Mononuclear cell (primary cell): ENCODE measurements around the gene CTAG1A. TPM values are rescaled to one million over a fixed set of nuclear protein-coding genes. Genes with fewer than 3 reads are reported as not detected.
"Not testable (repeated sequence)": the region's sequence is repeated elsewhere in the genome, so short reads cannot be mapped to it uniquely, and the experiment has no call there.

Experiments
- H3K27me3 ChIP-seq: 2 replicates; pipeline ENCODE4 v1.6.0; 2011; ENCODE audit warnings: low read length, control low read depth; ENCODE audit not compliant: insufficient read depth
- H3K4me1 ChIP-seq: 2 replicates; pipeline ENCODE4 v1.5.1; 2011; ENCODE audit warnings: mild to moderate bottlenecking, low read length, control low read depth; ENCODE audit not compliant: insufficient read depth
- H3K4me3 ChIP-seq: 2 replicates; pipeline ENCODE4 v1.5.1; 2011; ENCODE audit warnings: mild to moderate bottlenecking, low read length, moderate library complexity
- H3K9me3 ChIP-seq: 2 replicates; pipeline ENCODE4 v1.5.1; 2011; ENCODE audit warnings: low read depth, mild to moderate bottlenecking, control low read depth, low read length
- total RNA-seq: library from RNA; depleted of rRNA; stranded (reverse); fragments of >200 nt; gene quantifications from one replicate; pipeline ENCODE4 v1.2.3, GENCODE V29; 2012

The CTAG1A gene
- total RNA-seq = not detected

- H3K9me3 ChIP-seq, H3K27me3 ChIP-seq, H3K4me1 ChIP-seq, H3K4me3 ChIP-seq: not testable (repeated sequence)
These were observed at the start of gene CTAG1A for GRCh38 chrX:154584585-154585183. CTAG1A (plus strand) TSS chrX:154585133; CDS start chrX:154585207, 74 bp downstream.

GRCh38 chrX:154535892-154536291 lies 49.0 kb upstream of the CTAG1A start:
- peaks cover 12% of the 10 kb centered on the region for H3K4me1 ChIP-seq
- H3K9me3 ChIP-seq = no peaks in the 10 kb centered on the region
- no peak overlapping the region for H3K4me3 ChIP-seq
- H3K27me3 ChIP-seq = no peaks in the 10 kb centered on the region

DNA sequence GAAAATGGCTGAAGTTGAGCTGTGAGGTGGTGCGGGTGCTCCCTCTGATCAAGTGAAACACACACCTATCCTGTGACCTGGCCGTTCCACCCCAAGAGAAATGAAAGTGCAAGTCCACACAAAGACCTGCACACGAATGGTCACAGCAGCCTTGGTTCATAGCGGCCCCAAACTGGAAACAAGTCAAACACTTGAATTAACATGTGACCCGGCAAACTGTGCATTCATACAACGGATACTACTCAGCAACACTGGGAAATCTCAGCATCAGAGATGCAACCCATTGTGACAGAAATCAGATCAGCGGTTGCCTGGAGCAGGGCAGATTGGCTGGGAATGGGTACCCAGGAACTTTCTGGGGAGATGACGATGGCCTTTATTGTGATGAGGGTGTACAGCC lies 45.9 kb upstream of the CTAG1A start:
- no peaks in the 10 kb centered on the region for H3K27me3 ChIP-seq
- H3K4me3 ChIP-seq = no peak overlapping the region
- no peaks in the 10 kb centered on the region for H3K9me3 ChIP-seq
- peaks cover 44% of the 10 kb centered on the region for H3K4me1 ChIP-seq

DNA sequence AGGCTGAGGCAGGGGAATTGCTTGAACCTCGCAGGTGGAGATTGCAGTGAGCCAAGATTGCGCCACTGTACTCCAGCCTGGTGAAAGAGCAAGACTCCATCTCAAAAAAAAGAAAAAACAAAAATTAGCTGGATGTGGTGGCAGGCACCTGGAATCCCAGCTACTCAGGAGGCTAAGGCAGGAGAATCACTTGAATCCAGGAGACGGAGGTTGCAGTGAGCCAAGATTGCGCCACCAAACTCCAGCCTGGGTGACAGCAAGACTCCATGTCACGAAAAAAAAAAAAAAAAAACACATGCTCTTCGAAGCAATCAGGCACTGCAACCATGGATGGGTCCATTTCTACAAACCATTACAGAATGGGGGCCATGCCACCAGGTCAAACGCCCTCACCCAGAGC lies 44.6 kb upstream of the CTAG1A start:
- not testable (repeated sequence) for H3K9me3 ChIP-seq, H3K27me3 ChIP-seq, H3K4me3 ChIP-seq
- peaks cover 52% of the 10 kb centered on the region for H3K4me1 ChIP-seq

DNA sequence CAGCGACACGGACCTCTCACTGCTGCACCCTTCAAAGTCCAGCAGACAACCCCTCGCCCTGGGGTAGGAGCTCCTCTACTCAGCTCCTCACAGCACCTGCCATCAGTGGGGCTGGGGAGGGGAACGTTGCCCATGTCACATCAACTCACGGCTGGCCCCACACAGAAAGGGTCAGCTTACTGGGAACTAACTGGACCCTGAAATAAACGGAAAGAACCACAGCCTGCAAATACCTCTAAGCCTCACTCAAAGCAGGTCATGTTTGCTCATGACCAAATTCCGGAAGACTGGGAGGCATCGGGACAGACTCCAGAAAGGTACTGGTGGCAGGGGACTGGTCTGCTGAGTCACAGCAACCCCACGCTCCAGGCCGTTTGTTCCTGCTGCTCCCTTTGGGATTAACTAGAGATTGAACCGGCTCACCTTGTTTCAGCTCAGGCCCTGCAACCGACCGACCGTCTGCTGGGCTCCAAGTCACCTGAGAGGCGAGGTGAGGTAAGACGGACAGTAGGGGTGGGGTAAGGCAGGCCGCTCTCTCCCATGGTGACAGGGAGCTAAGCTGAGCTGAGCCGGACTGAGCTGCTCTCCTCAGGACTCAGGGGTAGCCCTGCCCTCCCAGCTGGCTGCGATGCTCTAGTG lies 43.9 kb upstream of the CTAG1A start:
- Histone ChIP-seq H3K4me3 (no peak overlapping the region), H3K4me1 (peaks cover 58% of the 10 kb centered on the region), H3K9me3 (no peaks in the 10 kb centered on the region), H3K27me3 (no peaks in the 10 kb centered on the region)

DNA sequence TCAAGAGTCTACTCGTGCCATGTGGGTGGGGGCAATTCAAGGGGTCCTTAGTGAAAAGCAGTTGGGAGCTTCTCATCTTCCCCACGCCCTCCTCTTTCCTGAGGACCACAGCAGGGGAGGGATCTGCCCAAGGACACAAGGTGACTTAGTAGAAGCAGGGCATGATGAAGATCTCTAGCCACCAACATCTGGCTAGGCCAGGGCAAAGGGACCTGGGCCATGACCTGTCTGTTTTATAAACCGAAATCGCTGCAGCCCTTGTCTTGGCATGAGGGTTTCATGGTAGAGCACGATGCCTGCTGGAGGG lies 43.4 kb upstream of the CTAG1A start:
- Histone ChIP-seq H3K9me3 (no peaks in the 10 kb centered on the region), H3K27me3 (no peaks in the 10 kb centered on the region), H3K4me3 (no peak overlapping the region), H3K4me1 (peaks cover 62% of the 10 kb centered on the region)

DNA sequence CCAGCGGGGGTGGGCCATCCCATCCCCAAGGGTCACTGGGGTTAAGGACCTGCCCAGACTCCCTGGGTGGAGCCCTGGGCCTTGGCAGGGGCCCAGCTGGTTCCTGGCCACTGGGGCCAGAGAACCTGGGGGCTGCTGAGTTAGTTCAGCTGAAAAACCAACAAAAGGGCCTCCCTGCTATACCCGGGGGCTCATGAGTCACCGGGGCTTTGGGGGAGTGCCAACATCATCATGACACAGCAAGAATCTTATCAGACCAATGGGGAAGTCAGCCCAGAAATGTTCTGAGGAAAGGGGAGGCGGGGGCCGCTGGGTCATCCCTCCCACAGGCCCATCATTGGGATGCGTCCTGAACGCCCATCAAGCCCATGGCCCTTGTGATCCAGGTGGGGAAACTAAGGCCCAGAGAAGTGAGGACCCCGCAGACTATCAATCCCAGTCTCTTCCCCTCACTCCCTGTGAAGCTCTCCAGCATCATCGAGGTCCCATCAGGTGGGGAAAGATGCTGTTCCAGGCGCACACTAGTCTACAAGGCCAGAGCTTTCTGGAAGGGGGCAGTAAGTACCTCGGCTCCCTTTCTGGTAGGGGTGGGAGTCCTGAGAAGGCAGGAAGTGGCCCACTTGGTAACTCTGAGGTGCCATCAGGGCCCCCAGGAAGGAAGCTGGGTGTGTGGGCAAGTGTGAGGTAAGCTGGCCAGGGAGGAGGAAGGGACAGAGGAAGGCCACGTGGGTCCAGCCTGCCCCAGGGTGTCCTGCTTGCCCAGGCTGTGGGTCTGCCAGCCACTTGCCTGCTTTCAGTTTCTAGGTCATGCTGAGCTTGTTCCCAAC lies 42.8 kb upstream of the CTAG1A start:
- H3K4me1 ChIP-seq = peaks cover 62% of the 10 kb centered on the region
- H3K4me3 ChIP-seq = peak overlapping the region; percentile 7
- H3K27me3 ChIP-seq = no peaks in the 10 kb centered on the region
- H3K9me3 ChIP-seq = no peaks in the 10 kb centered on the region

DNA sequence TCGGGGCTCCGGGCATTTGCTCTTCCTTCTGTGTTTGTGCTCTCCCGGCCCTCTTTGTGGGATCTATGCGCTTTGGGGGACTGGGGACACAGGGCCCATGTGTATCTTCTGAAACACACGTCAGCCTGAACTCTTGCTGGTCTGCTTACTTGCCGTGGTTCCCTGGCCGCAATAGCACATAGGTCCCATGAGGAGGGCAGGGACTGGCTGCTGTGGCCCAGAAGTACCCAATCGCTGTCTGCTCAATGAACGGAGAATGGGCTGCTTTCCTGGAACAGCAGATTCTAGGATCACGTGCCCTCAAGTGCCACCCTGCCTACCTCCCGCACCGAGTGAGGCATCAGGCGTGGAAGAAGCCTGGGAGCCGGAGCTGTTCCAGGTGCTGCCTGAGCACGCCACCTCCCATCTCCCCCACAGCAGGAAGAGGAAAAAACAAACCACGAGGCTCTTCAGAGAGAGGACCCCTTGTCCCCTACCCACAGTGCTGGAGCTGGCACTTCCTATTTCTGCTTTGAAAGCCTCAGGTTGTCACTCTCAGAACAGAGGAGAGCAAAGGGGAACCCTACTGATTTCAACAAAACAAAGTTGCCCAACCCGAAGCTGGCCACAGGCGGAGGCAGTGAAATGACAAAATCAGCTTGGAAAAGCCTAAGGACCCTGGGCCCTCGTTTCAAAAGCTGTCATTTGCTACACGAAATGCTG lies 42.1 kb upstream of the CTAG1A start:
- H3K9me3 ChIP-seq = no peaks in the 10 kb centered on the region
- H3K4me1 ChIP-seq = peaks cover 62% of the 10 kb centered on the region
- H3K27me3 ChIP-seq = no peaks in the 10 kb centered on the region
- peak overlapping the region; percentile 7 for H3K4me3 ChIP-seq

DNA sequence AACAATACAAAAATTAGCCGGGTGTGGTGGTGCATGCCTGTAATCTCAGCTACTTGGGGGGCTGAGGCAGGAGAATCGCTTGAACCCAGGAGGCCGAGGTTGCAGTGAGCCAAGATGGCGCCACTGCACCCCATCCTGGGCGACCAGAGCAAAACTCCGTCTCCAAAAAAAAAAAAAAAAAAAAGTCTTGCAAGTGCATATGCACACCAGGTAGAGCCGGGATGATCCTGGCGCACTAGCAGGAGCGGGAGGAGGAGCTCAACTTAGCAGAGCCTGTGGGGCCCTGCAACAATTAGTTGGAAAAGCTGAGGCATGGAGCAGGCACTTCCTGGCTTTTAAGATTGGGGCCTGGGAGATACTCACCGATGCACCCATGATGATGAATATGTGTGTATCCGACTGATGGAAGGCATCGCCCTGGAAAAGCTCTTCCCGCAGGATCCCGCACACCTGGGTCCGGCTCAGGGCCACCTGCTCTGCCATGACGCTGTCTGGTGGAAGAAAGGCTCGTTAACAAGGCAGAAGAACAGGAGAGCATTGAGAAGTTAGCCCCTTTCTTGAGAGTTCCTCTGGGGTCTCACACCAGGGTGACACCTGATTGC lies 39.2 kb upstream of the CTAG1A start:
- Histone ChIP-seq H3K4me1 (peaks cover 80% of the 10 kb centered on the region), H3K9me3 (no peaks in the 10 kb centered on the region), H3K27me3 (no peaks in the 10 kb centered on the region), H3K4me3 (peak overlapping the region; percentile 66)

GRCh38 chrX:154546354-154547244 lies 38.3 kb upstream of the CTAG1A start, which contains the start of gene G6PD:
G6PD (minus strand) TSS chrX:154546846; CDS start chrX:154546155, 691 bp downstream.
- H3K9me3 ChIP-seq = no peaks in the 10 kb centered on the region
- peaks cover 74% of the 10 kb centered on the region for H3K4me1 ChIP-seq
- peak within 1 kb of the TSS; percentile 66 for H3K4me3 ChIP-seq
- no peaks in the 10 kb centered on the region for H3K27me3 ChIP-seq

GRCh38 chrX:154547245-154548027 lies 37.5 kb upstream of the CTAG1A start, which contains the start of gene IKBKG:
IKBKG (plus strand) TSS chrX:154547620; CDS start chrX:154552003, 4,383 bp downstream.
- no peaks in the 10 kb centered on the region for H3K9me3 ChIP-seq
- peaks cover 72% of the 10 kb centered on the region for H3K4me1 ChIP-seq
- H3K4me3 ChIP-seq = peak within 1 kb of the TSS; percentile 66
- H3K27me3 ChIP-seq = no peaks in the 10 kb centered on the region

GRCh38 chrX:154548028-154548316 lies 37.0 kb upstream of the CTAG1A start:
- no peaks in the 10 kb centered on the region for H3K9me3 ChIP-seq
- no peaks in the 10 kb centered on the region for H3K27me3 ChIP-seq
- H3K4me3 ChIP-seq = peak overlapping the region; percentile 66
- peaks cover 67% of the 10 kb centered on the region for H3K4me1 ChIP-seq

DNA sequence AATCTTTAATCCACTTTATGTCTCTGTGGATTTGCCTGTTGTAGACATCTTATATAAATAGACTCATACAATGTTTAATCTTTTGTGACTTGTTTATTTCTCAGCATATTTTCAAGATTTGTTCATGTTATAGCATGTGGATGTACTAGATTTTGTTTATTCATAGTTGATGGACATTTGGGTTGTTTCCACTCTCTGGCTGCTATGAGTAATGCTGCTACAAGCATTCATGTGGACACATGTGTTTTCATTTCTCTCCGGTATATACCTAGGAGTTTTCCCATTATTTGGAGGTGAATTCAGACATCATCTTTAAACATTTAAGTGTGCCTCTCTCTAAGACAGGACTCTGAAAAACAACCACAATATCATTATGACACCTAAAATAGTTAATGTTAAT lies 35.2 kb upstream of the CTAG1A start:
- no peak overlapping the region for H3K4me3 ChIP-seq
- H3K9me3 ChIP-seq = no peaks in the 10 kb centered on the region
- peaks cover 49% of the 10 kb centered on the region for H3K4me1 ChIP-seq
- no peaks in the 10 kb centered on the region for H3K27me3 ChIP-seq
